ENCODE results near the gene WDR37.

WDR37 gene

GRCh38 chr10:1123972-1124371 lies 67.8 kb downstream of the WDR37 start:
- H3K4me2 ChIP-seq: no peak overlapping the region
- H3K36me3 ChIP-seq (ENCODE audit: insufficient read depth): peaks cover 7% of the 10 kb centered on the region
- H3K27me3 ChIP-seq (ENCODE audit: insufficient read depth, low read depth): no peaks in the 10 kb centered on the region
- H3K27ac ChIP-seq: no peak overlapping the region
- no peaks in the 10 kb centered on the region for H4K20me1 ChIP-seq (ENCODE audit: insufficient read depth)
- H3K4me1 ChIP-seq (ENCODE audit: low read depth, poor library complexity, severe bottlenecking): peaks cover 20% of the 10 kb centered on the region
- H3K9ac ChIP-seq: no peak overlapping the region
- H3K79me2 ChIP-seq (ENCODE audit: insufficient read depth, low read depth): peaks cover 6% of the 10 kb centered on the region; the same call in 1 of the 2 replicates
- no peak overlapping the region for H2AFZ ChIP-seq (ENCODE audit: low read depth)
- no peak for TF ChIP-seq CTCF (conservative IDR thresholded peaks at IDR 0.05; ENCODE audit: low read depth, low read length)
- no peak overlapping the region for H3K4me3 ChIP-seq (IDR thresholded peaks at IDR 0.05; ENCODE audit: insufficient read depth, low read depth, low read length)

- no peak overlapping the region for H2AFZ ChIP-seq (ENCODE audit: low read depth)
- H3K4me2 ChIP-seq: no peak overlapping the region
- H3K36me3 ChIP-seq (ENCODE audit: insufficient read depth): peaks cover 7% of the 10 kb centered on the region
- no peak overlapping the region for H3K9ac ChIP-seq
- no peaks in the 10 kb centered on the region for H3K27me3 ChIP-seq (ENCODE audit: insufficient read depth, low read depth)
- peaks cover 20% of the 10 kb centered on the region for H3K4me1 ChIP-seq (ENCODE audit: low read depth, poor library complexity, severe bottlenecking)
- TF ChIP-seq CTCF (conservative IDR thresholded peaks at IDR 0.05; ENCODE audit: low read depth, low read length): no peak
- H3K27ac ChIP-seq: no peak overlapping the region
- H3K79me2 ChIP-seq (ENCODE audit: insufficient read depth, low read depth): peaks cover 6% of the 10 kb centered on the region; the same call in 1 of the 2 replicates
- no peak overlapping the region for H3K4me3 ChIP-seq (IDR thresholded peaks at IDR 0.05; ENCODE audit: insufficient read depth, low read depth, low read length)
- H4K20me1 ChIP-seq (ENCODE audit: insufficient read depth): no peaks in the 10 kb centered on the region
Measured at GRCh38 chr10:1124796-1125195, 68.6 kb downstream of the WDR37 start.

- peaks cover 14% of the 10 kb centered on the region for H3K36me3 ChIP-seq (ENCODE audit: insufficient read depth)
Measured at GRCh38 chr10:1126461-1126860, 70.3 kb downstream of the WDR37 start.

GRCh38 chr10:1127629-1128028 lies 71.4 kb downstream of the WDR37 start:
- Histone ChIP-seq H3K4me1 (ENCODE audit: low read depth, poor library complexity, severe bottlenecking) (peaks cover 12% of the 10 kb centered on the region), H3K27me3 (ENCODE audit: insufficient read depth, low read depth) (no peaks in the 10 kb centered on the region), H3K4me3 (IDR thresholded peaks at IDR 0.05; ENCODE audit: insufficient read depth, low read depth, low read length) (no peak overlapping the region), H3K27ac (no peak overlapping the region), H3K4me2 (no peak overlapping the region), H4K20me1 (ENCODE audit: insufficient read depth) (no peaks in the 10 kb centered on the region), H2AFZ (ENCODE audit: low read depth) (no peak overlapping the region), H3K79me2 (ENCODE audit: insufficient read depth, low read depth) (peaks cover 6% of the 10 kb centered on the region; the same call in 1 of the 2 replicates), H3K9ac (no peak overlapping the region), H3K36me3 (ENCODE audit: insufficient read depth) (peaks cover 14% of the 10 kb centered on the region)
- no peak for TF ChIP-seq CTCF (conservative IDR thresholded peaks at IDR 0.05; ENCODE audit: low read depth, low read length)

More at GRCh38 chr10:1126461-1126860, 70.3 kb downstream of the WDR37 start:
- TF ChIP-seq CTCF (conservative IDR thresholded peaks at IDR 0.05; ENCODE audit: low read depth, low read length): no peak
- Histone ChIP-seq H2AFZ (ENCODE audit: low read depth) (no peak overlapping the region), H3K27ac (no peak overlapping the region), H3K9ac (no peak overlapping the region), H4K20me1 (ENCODE audit: insufficient read depth) (no peaks in the 10 kb centered on the region), H3K79me2 (ENCODE audit: insufficient read depth, low read depth) (peaks cover 6% of the 10 kb centered on the region; the same call in 1 of the 2 replicates), H3K4me1 (ENCODE audit: low read depth, poor library complexity, severe bottlenecking) (peaks cover 20% of the 10 kb centered on the region), H3K27me3 (ENCODE audit: insufficient read depth, low read depth) (no peaks in the 10 kb centered on the region), H3K4me2 (no peak overlapping the region), H3K4me3 (IDR thresholded peaks at IDR 0.05; ENCODE audit: insufficient read depth, low read depth, low read length) (no peak overlapping the region)
